CD1c-positive myeloid dendritic cell (primary cell): ENCODE measurements around the gene IGHMBP2.
A peak's percentile ranks its signal among the peaks of the same experiment; 100 is the strongest.

Source experiments
- DNase-seq: peaks from one replicate; pipeline ENCODE4 v3.0.0-alpha.2; 2016; ENCODE audit errors: extremely low spot score

The IGHMBP2 gene

GRCh38 chr11:68890490-68891231 is 13.0 kb upstream of the IGHMBP2 start:
- no peak for DNase-seq

GRCh38 chr11:68891351-68891948 is 12.2 kb upstream of the IGHMBP2 start:
- no peak for DNase-seq

- no peak for DNase-seq
Observed at GRCh38 chr11:68892576-68892975, 11.1 kb upstream of the IGHMBP2 start.

- no peak for DNase-seq
Observed at GRCh38 chr11:68893282-68893681, 10.4 kb upstream of the IGHMBP2 start.

- no peak for DNase-seq
Observed at GRCh38 chr11:68896171-68896959, 7.3 kb upstream of the IGHMBP2 start.

GRCh38 chr11:68897441-68897840 is 6.2 kb upstream of the IGHMBP2 start:
- DNase-seq: no peak

- no peak for DNase-seq
Observed at GRCh38 chr11:68900835-68901381, 2.8 kb upstream of the IGHMBP2 start.

- DNase-seq: peak; percentile 61
Observed at GRCh38 chr11:68904248-68904847, 657 bp downstream of the IGHMBP2 start.

GRCh38 chr11:68905421-68906360 is 2.0 kb downstream of the IGHMBP2 start:
- DNase-seq: no peak

GRCh38 chr11:68908273-68908672 is 4.6 kb downstream of the IGHMBP2 start:
- DNase-seq: no peak

- no peak for DNase-seq
Observed at GRCh38 chr11:68910965-68911364, 7.3 kb downstream of the IGHMBP2 start.

GRCh38 chr11:68911731-68912130 is 8.0 kb downstream of the IGHMBP2 start:
- no peak for DNase-seq

GRCh38 chr11:68912254-68912653 is 8.6 kb downstream of the IGHMBP2 start:
- no peak for DNase-seq

GRCh38 chr11:68913188-68913587 is 9.5 kb downstream of the IGHMBP2 start:
- no peak for DNase-seq

- no peak for DNase-seq
Observed at GRCh38 chr11:68914761-68915160, 11.1 kb downstream of the IGHMBP2 start.

GRCh38 chr11:68916439-68916838 is 12.7 kb downstream of the IGHMBP2 start:
- DNase-seq: no peak

- DNase-seq: no peak
Observed at GRCh38 chr11:68923614-68924013, 19.9 kb downstream of the IGHMBP2 start.

- no peak for DNase-seq
Observed at GRCh38 chr11:68924073-68924925, 20.6 kb downstream of the IGHMBP2 start.

GRCh38 chr11:68925611-68926010 is 21.9 kb downstream of the IGHMBP2 start:
- DNase-seq: no peak
